ENCODE results near the gene TRIM47.

TRIM47 gene

GRCh38 chr17:75878174-75878998, at the start of gene TRIM47:
TRIM47 (minus strand) TSS chr17:75878581; CDS start chr17:75878548, 33 bp downstream.
- DNase-seq, result peak in 1 of 2 donors; percentile 22

DNA sequence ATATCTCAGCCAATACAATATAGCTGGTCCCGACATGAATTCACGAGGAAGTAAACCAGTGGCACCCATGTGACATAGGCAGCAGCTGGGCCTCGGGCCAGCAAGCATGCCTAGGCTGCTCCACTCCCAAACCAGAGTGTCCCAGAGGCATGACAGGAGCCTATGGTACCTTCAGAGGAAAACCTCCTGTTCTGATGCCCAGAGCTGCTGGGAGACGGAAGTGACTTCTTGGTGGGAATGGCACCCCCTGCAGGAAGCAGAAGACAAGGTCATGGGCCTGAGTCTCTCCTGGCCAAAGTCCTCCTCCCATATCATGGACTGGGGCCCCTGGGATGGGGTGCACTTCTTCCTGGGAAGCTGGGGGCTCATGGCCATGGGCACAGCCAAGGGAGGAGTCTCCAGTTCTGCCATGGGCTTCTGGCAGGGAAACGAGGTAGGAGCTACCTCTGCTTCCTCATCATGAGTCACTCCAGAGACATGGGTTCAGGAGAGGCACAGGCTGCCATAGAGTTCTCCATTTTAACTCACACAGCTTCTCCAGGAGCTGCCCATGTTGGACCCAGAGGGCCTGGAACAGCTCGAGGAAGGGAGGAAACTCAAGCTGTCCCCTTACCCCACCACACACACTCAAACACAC, 49.0 kb upstream of the TRIM47 start:
- peak in 1 of 2 donors; percentile 14 for DNase-seq

GRCh38 chr17:75926456-75926855, 48.1 kb upstream of the TRIM47 start:
- DNase-seq, result no peak

- DNase-seq, result no peak
These were observed 47.5 kb upstream of the TRIM47 start for GRCh38 chr17:75925912-75926311.

DNA sequence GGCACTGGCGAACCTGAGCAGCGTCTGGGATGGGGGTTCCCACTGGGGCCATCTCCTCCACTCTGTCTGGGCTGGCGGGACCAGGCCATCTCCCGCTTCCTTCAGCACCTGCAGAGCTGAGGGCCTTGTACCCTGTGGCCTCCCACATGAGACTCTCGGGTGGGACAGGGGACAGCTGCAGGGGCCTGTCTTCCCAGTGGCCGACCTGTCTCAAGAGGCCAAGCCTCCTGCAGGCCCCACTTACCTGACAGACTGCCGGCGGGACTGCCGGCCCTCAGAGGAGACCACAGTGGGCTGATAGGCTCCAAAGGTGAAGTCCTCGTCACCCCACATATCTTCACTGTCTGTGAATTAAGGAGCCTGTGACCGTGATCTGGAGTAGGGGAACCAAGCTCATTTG, 46.7 kb upstream of the TRIM47 start:
- DNase-seq, result no peak

DNA sequence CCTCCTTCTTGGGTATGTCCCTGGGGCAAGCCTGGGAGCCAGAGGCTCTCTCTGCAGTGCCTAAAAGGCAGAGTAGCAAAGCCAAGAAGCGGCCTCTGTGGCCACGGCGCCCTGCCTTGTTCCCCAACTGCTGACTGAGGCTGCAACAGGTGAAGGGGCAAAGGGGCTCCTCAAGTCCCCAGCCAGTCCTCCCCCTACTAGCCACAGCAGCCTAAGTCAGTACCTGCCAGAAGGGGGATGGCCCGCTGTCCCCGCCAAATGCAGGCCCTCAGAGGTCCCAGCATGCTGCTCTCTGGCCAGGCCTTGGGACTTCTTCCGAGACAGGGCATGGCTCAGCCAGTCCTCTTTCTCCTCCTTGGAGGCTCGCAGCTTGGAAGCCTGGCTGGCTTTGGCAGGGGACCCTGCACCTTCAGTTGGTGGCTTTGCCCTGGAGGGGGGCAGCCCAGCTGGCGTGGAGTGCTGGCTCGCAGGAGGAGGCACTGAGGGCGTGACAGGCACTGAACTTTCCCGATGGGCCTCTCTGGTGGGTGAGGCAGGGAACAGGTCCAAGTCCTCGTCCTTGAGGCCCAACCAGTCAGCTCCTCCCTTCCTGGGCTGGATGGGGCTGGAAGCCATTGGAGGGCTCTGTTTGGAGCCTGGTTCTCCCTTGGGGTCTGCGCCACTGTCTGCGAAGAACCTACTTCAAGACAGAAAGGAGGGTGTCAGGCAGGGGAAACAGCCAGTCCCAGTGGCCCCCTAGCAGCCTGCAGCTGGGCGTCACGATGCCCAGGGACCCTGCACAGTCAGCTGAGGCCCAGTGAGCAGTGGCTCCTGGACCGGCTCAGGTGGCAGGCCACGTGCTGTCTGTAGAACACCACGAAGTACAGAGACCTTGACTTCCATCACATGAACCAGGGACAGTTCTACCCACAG, 44.8 kb upstream of the TRIM47 start:
- DNase-seq, result no peak

DNA sequence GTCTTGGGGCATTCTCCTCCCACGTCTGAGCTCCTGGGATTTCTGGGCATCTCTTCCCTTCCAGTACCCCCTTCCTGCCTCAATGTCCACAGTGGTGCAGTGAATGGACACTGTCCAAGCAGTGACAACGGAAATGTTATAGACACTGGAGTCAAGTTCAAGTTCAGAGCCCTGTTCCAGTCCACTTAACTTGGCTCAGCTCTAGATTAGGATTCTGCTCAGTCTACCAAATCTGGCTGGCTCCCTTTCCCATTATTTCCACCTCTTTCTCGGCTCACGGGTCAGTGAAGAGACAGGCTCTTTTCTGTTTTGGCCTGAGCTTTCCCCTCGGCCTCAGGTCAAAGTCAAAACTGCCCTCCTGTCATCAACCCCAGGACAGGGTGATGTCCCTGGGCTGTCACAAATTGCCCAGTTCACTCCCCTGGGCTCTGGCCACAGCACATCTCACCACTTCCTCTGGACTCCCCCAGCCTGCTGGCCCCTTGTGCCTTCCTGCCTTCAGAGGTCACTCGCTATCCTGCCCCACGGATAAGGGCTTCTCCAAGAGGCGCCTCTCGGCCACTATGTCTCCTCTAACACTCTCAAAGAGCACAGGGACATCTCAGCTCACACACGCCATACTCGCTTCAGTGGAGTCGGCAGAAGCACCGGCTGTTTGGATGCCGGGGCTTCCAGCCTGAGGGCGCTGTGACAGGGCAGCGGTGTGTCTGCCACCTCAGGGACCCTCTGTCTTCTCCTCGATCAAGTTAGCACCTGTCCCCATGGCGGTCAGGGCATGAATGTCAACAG, 44.0 kb upstream of the TRIM47 start:
- no peak for DNase-seq

GRCh38 chr17:75921596-75921995, 43.2 kb upstream of the TRIM47 start:
- DNase-seq, result no peak

DNA sequence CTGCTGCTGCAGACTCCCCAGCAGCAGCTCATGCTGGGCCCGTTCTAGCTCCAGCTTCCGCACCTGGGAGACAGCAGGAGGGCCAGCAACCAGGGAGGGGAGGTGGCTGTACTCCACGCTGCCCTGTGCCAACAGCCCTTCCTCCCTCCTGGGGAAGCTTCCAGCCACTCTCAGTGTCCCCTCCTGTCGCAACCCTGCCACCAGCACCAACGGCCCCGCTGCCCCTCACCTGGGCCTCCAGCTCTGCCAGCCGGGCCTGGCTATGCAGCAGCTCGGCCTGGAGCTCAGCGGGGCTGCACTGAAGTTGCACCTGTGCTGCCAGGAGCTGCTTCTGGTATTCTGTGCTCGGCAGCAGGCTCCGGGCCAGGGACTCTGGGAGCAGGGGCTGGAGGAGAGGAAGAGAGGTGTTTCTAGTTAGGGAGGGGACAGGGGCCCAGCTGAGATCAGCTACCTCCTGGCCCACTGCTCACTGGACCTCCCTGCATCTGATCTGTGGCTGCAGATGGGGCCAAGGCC, 41.7 kb upstream of the TRIM47 start:
- no peak for DNase-seq

GRCh38 chr17:75919611-75920010, 41.2 kb upstream of the TRIM47 start:
- DNase-seq, result no peak

GRCh38 chr17:75917917-75918445, 39.6 kb upstream of the TRIM47 start:
- DNase-seq, result no peak

GRCh38 chr17:75917141-75917916, 38.9 kb upstream of the TRIM47 start:
- DNase-seq, result no peak

DNA sequence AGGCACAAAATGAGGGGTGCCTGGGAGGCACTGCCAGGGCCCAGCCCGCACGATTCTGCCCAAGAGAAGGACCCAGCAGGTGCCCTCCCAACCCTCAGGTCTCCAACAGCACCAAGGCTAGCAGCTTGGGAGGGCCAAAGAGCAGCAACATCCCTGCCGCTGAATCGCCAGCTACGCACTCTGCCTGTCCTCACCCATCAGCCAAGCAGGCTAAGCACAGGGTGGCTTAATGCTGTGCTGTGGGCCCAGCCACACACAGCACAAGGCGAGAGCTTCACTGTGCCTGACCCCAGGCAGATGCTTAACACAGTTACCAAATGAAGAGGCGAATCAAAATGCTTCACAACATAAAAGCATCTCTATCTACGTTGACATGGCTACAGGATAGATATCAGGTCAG, 36.9 kb upstream of the TRIM47 start:
- no peak for DNase-seq

- no peak for DNase-seq
These were observed 36.4 kb upstream of the TRIM47 start for GRCh38 chr17:75914643-75915267.

- no peak for DNase-seq
These were observed 35.3 kb upstream of the TRIM47 start for GRCh38 chr17:75913537-75914210.

DNA sequence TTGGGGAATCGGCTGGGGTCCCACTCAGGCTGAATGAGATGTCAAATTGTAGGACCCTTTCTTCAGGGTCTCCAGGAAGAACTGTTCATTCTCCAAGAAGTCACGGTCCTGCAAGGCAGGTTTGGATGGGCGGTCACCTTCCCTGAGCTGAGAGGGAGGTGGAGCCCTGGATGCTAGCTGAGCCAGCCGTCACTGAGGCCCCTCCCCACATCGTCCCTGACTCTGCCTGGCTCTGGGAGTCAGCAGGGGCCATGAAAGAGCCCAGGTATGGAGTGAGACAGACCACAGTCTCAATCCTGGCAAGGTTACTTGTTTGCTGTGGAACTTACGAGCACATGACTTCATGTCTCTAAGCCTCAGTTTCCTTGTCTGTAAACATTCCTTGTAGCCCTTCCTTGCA, 32.3 kb upstream of the TRIM47 start:
- DNase-seq, result no peak

- DNase-seq, result no peak
These were observed 31.5 kb upstream of the TRIM47 start for GRCh38 chr17:75909812-75910274.

- no peak for DNase-seq
These were observed 30.9 kb upstream of the TRIM47 start for GRCh38 chr17:75909051-75909811.

DNA sequence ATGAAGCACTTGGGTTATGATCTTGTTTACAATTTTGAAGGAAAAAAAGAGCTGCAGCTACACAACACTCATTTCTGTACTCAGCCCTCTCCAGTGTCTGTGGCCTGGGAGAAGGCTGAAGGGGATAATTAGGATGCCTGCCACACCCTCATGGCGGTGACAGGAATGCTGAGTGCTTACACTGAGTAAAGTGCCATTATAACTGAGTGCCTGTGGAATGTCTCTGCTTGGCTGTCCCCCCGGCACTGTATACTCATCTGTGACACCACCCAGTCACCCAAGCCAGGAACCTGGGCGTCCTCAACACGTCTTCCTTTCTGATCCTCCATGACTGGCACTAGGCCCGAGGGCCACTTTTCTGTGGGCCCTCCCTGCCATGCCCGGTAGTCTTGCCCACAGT, 29.8 kb upstream of the TRIM47 start:
- DNase-seq, result no peak
